CD14-positive monocyte (primary cell): Measurements from ENCODE around the gene FGF7. TPM values are rescaled to one million over a fixed set of nuclear protein-coding genes. Genes with fewer than 3 reads are reported as not detected.

Experiments
- DNase-seq, 3 donors: peaks; one replicate each; pipeline ENCODE4 v3.0.0-alpha.2; 2011 to 2022
- H2AFZ ChIP-seq: 2 replicates; pipeline ENCODE4 v1.6.0; 2012; ENCODE audit warnings: mild to moderate bottlenecking, low read depth, low read length, inconsistent platforms; ENCODE audit not compliant: insufficient read depth, poor library complexity, severe bottlenecking
- H3K27ac ChIP-seq, 2 donors: 1 replicate in 1 of 2; 2 replicates in 1 of 2; pipeline ENCODE4 v1.5.1; 2012 to 2013; ENCODE audit warnings: low read length in 2 of 2, control low read depth in 1 of 2, inconsistent platforms in 1 of 2, low read depth in 1 of 2, mild to moderate bottlenecking in 1 of 2
- H3K27me3 ChIP-seq, 2 donors: one replicate each; pipeline versions ENCODE4 v1.6.0 to v1.6.1; 2011 to 2013; ENCODE audit warnings: low read length in 2 of 2; ENCODE audit not compliant: control insufficient read depth in 2 of 2, insufficient read depth in 2 of 2
- H3K36me3 ChIP-seq, 2 donors: replicated peaks in 1 of 2; 1 replicate in 1 of 2; 2 replicates in 1 of 2; pipeline versions ENCODE4 v1.5.1 to v1.6.1; 2012 to 2013; ENCODE audit warnings: low read length in 2 of 2, control low read depth in 1 of 2, inconsistent platforms in 1 of 2, mild to moderate bottlenecking in 1 of 2; ENCODE audit not compliant: insufficient read depth in 2 of 2, control insufficient read depth in 1 of 2
- H3K4me1 ChIP-seq, 2 donors: 1 replicate in 1 of 2; 2 replicates in 1 of 2; pipeline versions ENCODE4 v1.5.1 to v1.6.1; 2012 to 2013; ENCODE audit warnings: low read length in 2 of 2, control low read depth in 1 of 2, inconsistent platforms in 1 of 2, mild to moderate bottlenecking in 1 of 2, moderate library complexity in 1 of 2; ENCODE audit not compliant: insufficient read depth in 2 of 2, control insufficient read depth in 1 of 2
- H3K4me2 ChIP-seq: replicated peaks from 2 replicates; pipeline ENCODE3; 2012; ENCODE audit warnings: low read length, moderate library complexity, mild to moderate bottlenecking; ENCODE audit not compliant: poor library complexity, severe bottlenecking; ENCODE audit errors: extremely low read depth
- H3K4me3 ChIP-seq, 3 experiments: fragments of 200-600 bp in 1 of 3; sonication (generic) in 1 of 3; replicated peaks in 1 of 3; 1 replicate in 2 of 3; 2 replicates in 1 of 3; pipeline ENCODE4 v1.5.1; 2011 to 2013; ENCODE audit warnings: low read length in 3 of 3, mild to moderate bottlenecking in 3 of 3, control low read depth in 2 of 3, low read depth in 2 of 3, inconsistent platforms in 1 of 3, moderate library complexity in 1 of 3
- H3K79me2 ChIP-seq: 2 replicates; pipeline ENCODE4 v1.6.0; 2012; ENCODE audit warnings: mild to moderate bottlenecking, control low read depth, inconsistent platforms, low read length, moderate library complexity; ENCODE audit not compliant: insufficient read depth
- H3K9ac ChIP-seq: 2 replicates; pipeline ENCODE4 v1.6.0; 2017; ENCODE audit warnings: low read length, mild to moderate bottlenecking; ENCODE audit not compliant: insufficient read depth, poor library complexity, severe bottlenecking
- H3K9me3 ChIP-seq, 2 donors: replicated peaks in 1 of 2; 1 replicate in 1 of 2; 2 replicates in 1 of 2; pipeline versions ENCODE4 v1.5.1 to v1.6.1; 2012 to 2013; ENCODE audit warnings: low read length in 2 of 2, control low read depth in 1 of 2; ENCODE audit not compliant: control insufficient read depth in 1 of 2, insufficient read depth in 1 of 2
- H4K20me1 ChIP-seq: 2 replicates; pipeline ENCODE4 v1.6.0; 2012; ENCODE audit warnings: mild to moderate bottlenecking, low read length, control low read depth, moderate library complexity; ENCODE audit not compliant: insufficient read depth
- H3K27ac Mint-ChIP-seq, 7 donors: one replicate each; pipeline ENCODE4 v1.8.0; 2020; ENCODE audit warnings: mild to moderate bottlenecking in 7 of 7, mixed read lengths in 7 of 7, moderate library complexity in 6 of 7, inconsistent platforms in 2 of 7
- H3K27me3 Mint-ChIP-seq, 3 donors: one replicate each; pipeline ENCODE4 v1.8.0; 2021 to 2022; ENCODE audit warnings: low read depth in 3 of 3, mild to moderate bottlenecking in 3 of 3, mixed read lengths in 3 of 3, moderate library complexity in 3 of 3, inconsistent platforms in 1 of 3
- H3K36me3 Mint-ChIP-seq, 2 donors: one replicate each; pipeline ENCODE4 v1.8.0; 2020; ENCODE audit warnings: mixed read lengths in 2 of 2, inconsistent platforms in 1 of 2, mild to moderate bottlenecking in 1 of 2
- H3K4me1 Mint-ChIP-seq: one replicate; pipeline ENCODE4 v1.8.0; 2020; ENCODE audit warnings: mild to moderate bottlenecking, mixed read lengths
- H3K4me3 Mint-ChIP-seq, 2 donors: one replicate each; pipeline ENCODE4 v1.8.0; 2020; ENCODE audit warnings: mild to moderate bottlenecking in 2 of 2, mixed read lengths in 2 of 2, moderate library complexity in 1 of 2
- H3K9me3 Mint-ChIP-seq, 7 donors: one replicate each; pipeline ENCODE4 v1.8.0; 2020 to 2022; ENCODE audit warnings: mixed read lengths in 7 of 7, mild to moderate bottlenecking in 6 of 7, moderate library complexity in 6 of 7, inconsistent platforms in 2 of 7
- CTCF ChIP-seq: fragments of 200-600 bp; IDR thresholded peaks from one replicate; pipeline ENCODE4 v1.8.0; 2022; ENCODE audit warnings: antibody characterized with exemption, mild to moderate bottlenecking
- WGBS: methylation state at CpG from one replicate; pipeline ENCODE4 v1.1.5; 2013; ENCODE audit warnings: missing lambda C conversion rate; ENCODE audit not compliant: insufficient coverage; 5-methylcytosine and 5-hydroxymethylcytosine counted together
- intact Hi-C, 2 donors: fragments of 100-400 bp; cut with micrococcal nuclease; formaldehyde crosslinking; loops; one replicate each; pipeline versions ENCODE4 v1.15.0 to v1.15.1; 2023
- polyA plus RNA-seq, 3 donors: library from polyadenylated mRNA; depleted of rRNA in 1 of 3; unstranded in 2 of 3; stranded (reverse) in 1 of 3; fragments of 300-500 nt in 2 of 3; fragments of >200 nt in 1 of 3; fragmentation: Illumina TruSeq in 2 of 3; gene quantifications; 1 replicate in 2 of 3; 2 replicates in 1 of 3; pipeline ENCODE4 v1.2.3, GENCODE V29; 2012 to 2021

The FGF7 gene
- polyA plus RNA-seq, 3 donors: not detected

- H3K4me1 Mint-ChIP-seq: peaks cover 5% of the 10 kb centered on the region
- no peaks in the 10 kb centered on the region for H3K36me3 Mint-ChIP-seq
- intact Hi-C loops: no loop called here
- TF ChIP-seq CTCF: no peak
- Histone ChIP-seq H3K36me3 (no peaks in the 10 kb centered on the region), H2AFZ (no peak overlapping the region), H3K9ac (no peak overlapping the region), H3K27ac (no peak overlapping the region), H3K27me3 (no peaks in the 10 kb centered on the region), H4K20me1 (no peaks in the 10 kb centered on the region), H3K9me3 (no peaks in the 10 kb centered on the region), H3K4me2 (no peak overlapping the region), H3K4me1 (no peaks in the 10 kb centered on the region), H3K79me2 (no peaks in the 10 kb centered on the region), H3K4me3 (no peak overlapping the region)
- no CpG with 5 or more reads among the region's 3 CpGs for WGBS
- H3K27me3 Mint-ChIP-seq: peaks cover 0 to 2% (median 0%) of the 10 kb centered on the region in 3 donors
- no peak for DNase-seq
- no peak overlapping the region for H3K27ac Mint-ChIP-seq
- H3K4me3 Mint-ChIP-seq: no peak overlapping the region
- peaks cover 1 to 13% (median 7%) of the 10 kb centered on the region in 7 donors for H3K9me3 Mint-ChIP-seq
These were observed 73.1 kb downstream of the FGF7 start for GRCh38 chr15:49495993-49496753.

GRCh38 chr15:49501586-49501985 is 78.5 kb downstream of the FGF7 start:
- H3K4me1 Mint-ChIP-seq: no peaks in the 10 kb centered on the region
- TF ChIP-seq CTCF: no peak
- peaks cover 0 to 3% of the 10 kb centered on the region in 2 donors for H3K36me3 Mint-ChIP-seq
- no peaks in the 10 kb centered on the region for H3K79me2 ChIP-seq
- no peak overlapping the region for H2AFZ ChIP-seq
- no peak overlapping the region for H3K27ac ChIP-seq
- no peak overlapping the region for H3K9ac ChIP-seq
- no peaks in the 10 kb centered on the region for H4K20me1 ChIP-seq
- no peaks in the 10 kb centered on the region for H3K4me1 ChIP-seq
- H3K9me3 ChIP-seq: peaks cover 10 to 12% of the 10 kb centered on the region in 2 donors
- no peaks in the 10 kb centered on the region for H3K36me3 ChIP-seq
- no peak overlapping the region for H3K4me3 ChIP-seq
- H3K27me3 ChIP-seq: no peaks in the 10 kb centered on the region
- no peak overlapping the region for H3K4me2 ChIP-seq
- H3K9me3 Mint-ChIP-seq: peaks cover 6 to 29% (median 11%) of the 10 kb centered on the region in 7 donors
- no peak overlapping the region for H3K4me3 Mint-ChIP-seq
- H3K27me3 Mint-ChIP-seq: peaks cover 0 to 2% (median 0%) of the 10 kb centered on the region in 3 donors
- WGBS: no CpG with 5 or more reads among the region's 1 CpG
- intact Hi-C loops: no loop called here
- no peak overlapping the region for H3K27ac Mint-ChIP-seq
- no peak for DNase-seq
